Measurements from ENCODE around the gene PRKN. TPM values are rescaled to one million over a fixed set of nuclear protein-coding genes. Genes with fewer than 3 reads are reported as not detected.

The PRKN gene
- total RNA-seq, 1 experiment from 2014 or later, result 0.46 TPM

- H3K4me1 ChIP-seq (ENCODE audit: control insufficient read depth, insufficient read depth, low read length), result no peaks in the 10 kb centered on the region
- no TSS peak for BruUV-seq (replicated peaks)
- intact Hi-C loops (cut with micrococcal nuclease; ENCODE audit: unreplicated experiment) (no loop called here), in situ Hi-C loops (cut with HindIII; ENCODE audit: low pct_unique_long_range_greater_than_20kb, low sequenced_read_pairs) (no loop called here)
- CTCF ChIA-PET, result no interaction called here
- TF ChIP-seq SIN3A (IDR thresholded peaks at IDR 0.05; ENCODE audit: borderline replicate concordance, insufficient read depth, low read depth, low read length) (no peak), TCF7L2 (IDR thresholded peaks at IDR 0.05; ENCODE audit: low read depth, low read length) (no peak), CTCF (IDR thresholded peaks at IDR 0.05) (no peak)
- POLR2A ChIA-PET, result no interaction called here
- ATAC-seq (no peak), DNase-seq (ENCODE audit: low read depth, low spot score) (no peak)
- no peak overlapping the region for H3K27ac ChIP-seq (ENCODE audit: low read length)
- H3K9me3 ChIP-seq (ENCODE audit: control insufficient read depth, insufficient read depth, low read depth, low read length), result no peaks in the 10 kb centered on the region
- no peaks in the 10 kb centered on the region for H3K27me3 ChIP-seq (ENCODE audit: control insufficient read depth, insufficient read depth, low read length)
- H3K36me3 ChIP-seq (ENCODE audit: control insufficient read depth, insufficient read depth, low read length), result no peaks in the 10 kb centered on the region
- H3K4me3 ChIP-seq (ENCODE audit: low read depth in 2 of 2, low read length in 2 of 2), result no peak overlapping the region
These were observed 1016.1 kb downstream of the PRKN start for GRCh38 chr6:161711515-161711914.

- no TSS peak for BruUV-seq (replicated peaks)
- POLR2A ChIA-PET, result no interaction called here
- Histone ChIP-seq H3K27ac (ENCODE audit: low read length) (no peak overlapping the region), H3K36me3 (ENCODE audit: control insufficient read depth, insufficient read depth, low read length) (no peaks in the 10 kb centered on the region), H3K9me3 (ENCODE audit: control insufficient read depth, insufficient read depth, low read depth, low read length) (no peaks in the 10 kb centered on the region), H3K27me3 (ENCODE audit: control insufficient read depth, insufficient read depth, low read length) (no peaks in the 10 kb centered on the region), H3K4me3 (ENCODE audit: low read depth in 2 of 2, low read length in 2 of 2) (no peak overlapping the region), H3K4me1 (ENCODE audit: control insufficient read depth, insufficient read depth, low read length) (no peaks in the 10 kb centered on the region)
- TF ChIP-seq SIN3A (IDR thresholded peaks at IDR 0.05; ENCODE audit: borderline replicate concordance, insufficient read depth, low read depth, low read length), result no peak
- TF ChIP-seq REST (IDR thresholded peaks at IDR 0.05; ENCODE audit: insufficient read depth in 1 of 2, low read depth in 2 of 2, low read length in 1 of 2), result no peak
- no peak for TF ChIP-seq CTCF (IDR thresholded peaks at IDR 0.05)
- no peak for TF ChIP-seq TCF7L2 (IDR thresholded peaks at IDR 0.05; ENCODE audit: low read depth, low read length)
- no peak for TF ChIP-seq POLR2AphosphoS5 (IDR thresholded peaks at IDR 0.05; ENCODE audit: low read depth, low read length)
- ATAC-seq (no peak), DNase-seq (ENCODE audit: low read depth, low spot score) (no peak)
- CTCF ChIA-PET, result no interaction called here
- in situ Hi-C loops (cut with HindIII; ENCODE audit: low pct_unique_long_range_greater_than_20kb, low sequenced_read_pairs) (no loop called here), intact Hi-C loops (cut with micrococcal nuclease; ENCODE audit: unreplicated experiment) (no loop called here)
These were observed 1016.9 kb downstream of the PRKN start for GRCh38 chr6:161710698-161711097.
